Stimulated activated CD4-positive, alpha-beta T cell treated with anti-CD3 and anti-CD28 coated beads, Interleukin-1b, Interleukin-23, amount 100 ng/mL, for 48 hours (primary cell): ENCODE results near the gene RFX4.
A peak's percentile ranks its signal among the peaks of the same experiment; 100 is the strongest.

Source experiments
- DNase-seq: peaks from one replicate; pipeline ENCODE4 v3.0.0-alpha.2; 2020

RFX4 gene

DNA sequence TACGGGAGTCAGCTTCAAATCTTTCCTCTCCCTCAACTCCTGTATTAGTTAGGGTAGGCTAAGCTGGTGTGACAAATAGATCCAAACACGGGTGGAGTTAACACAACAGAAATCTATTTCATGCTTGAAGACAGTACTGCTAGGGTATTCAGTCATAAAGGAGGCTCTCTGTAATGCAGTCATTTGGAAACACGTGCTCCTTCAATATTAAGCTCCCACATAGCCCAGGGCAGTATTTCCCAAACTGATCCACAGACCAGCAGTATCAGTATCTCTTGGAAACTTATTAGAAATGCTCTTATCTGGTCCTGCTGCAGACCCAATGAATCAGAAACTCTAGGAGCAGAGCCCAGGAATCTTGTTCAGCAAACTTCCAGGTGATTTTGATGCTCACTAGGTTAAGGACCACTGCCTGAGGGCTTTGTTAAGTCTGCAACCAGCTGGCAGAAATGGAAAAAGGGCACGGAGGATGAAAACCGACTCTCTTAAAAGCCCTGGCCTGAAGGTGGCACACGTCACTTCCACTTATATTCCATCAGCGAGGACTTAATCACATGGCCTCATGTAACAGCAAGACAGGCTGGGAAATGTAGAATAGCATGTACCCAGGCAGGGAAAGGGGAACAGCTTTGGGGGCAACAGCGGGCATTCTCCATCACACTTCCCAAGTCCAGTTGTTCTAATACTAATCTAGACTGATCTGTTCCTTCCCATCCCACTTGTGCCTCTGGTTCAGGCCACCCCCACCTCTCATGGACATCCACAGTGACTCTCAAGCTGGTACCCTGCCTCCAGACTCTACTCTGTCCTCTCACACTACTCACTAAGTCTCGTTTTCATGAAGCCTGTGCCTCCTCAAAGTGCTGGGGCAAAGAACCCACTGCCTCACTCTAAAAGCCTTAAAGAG, 153.5 kb downstream of the RFX4 start:
- no peak for DNase-seq

DNA sequence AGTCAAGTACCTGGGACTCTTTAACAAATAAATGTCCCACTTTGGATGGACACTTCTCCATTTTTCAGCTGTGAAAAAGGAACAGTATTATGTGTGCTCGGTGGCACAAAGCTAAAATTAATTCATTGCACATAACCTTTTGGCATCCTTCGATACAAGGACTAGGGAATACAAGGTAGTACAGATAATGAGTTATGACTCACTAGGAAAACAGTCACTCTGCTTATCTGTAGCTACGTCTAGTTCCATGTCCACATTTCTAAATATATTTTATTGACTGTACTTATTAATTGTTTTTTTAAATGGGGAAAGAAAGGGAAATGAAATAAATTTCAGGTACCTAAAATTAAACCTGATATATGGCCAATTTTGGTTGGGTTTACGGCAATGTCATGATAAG, 156.5 kb downstream of the RFX4 start:
- DNase-seq, result no peak

DNA sequence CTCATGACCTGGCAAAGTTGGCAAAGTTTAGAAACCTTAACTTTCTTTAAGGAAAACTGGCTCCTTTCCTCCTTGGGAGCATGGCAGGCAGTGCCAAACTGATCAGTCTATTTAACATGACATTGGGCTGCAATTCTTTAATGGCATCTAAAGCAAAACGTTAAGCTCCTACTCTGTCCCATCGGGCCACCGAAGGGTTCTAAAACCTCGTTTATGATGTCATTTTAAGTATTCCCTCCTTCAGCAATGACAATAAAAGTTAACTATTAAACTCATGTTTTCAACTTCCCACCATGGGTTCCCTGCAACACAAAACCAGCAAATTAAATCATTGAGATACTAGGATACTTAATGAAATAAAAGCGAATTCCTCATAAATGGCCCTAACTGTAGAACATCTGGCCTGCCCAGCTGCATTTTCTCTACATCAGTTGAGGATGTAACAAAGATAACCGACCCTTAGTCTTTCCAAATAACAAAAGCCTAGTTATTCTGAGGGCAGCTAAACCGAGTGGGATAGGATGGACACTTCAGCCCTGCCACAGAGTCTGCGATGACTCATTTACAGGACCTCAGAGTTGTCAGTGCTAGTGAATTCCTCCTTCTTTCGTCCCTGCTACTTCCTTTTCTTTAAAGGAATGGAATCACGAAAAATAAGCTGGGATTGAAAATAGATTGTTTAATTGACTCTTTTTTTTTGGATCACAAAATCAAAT, 157.2 kb downstream of the RFX4 start:
- no peak for DNase-seq

DNA sequence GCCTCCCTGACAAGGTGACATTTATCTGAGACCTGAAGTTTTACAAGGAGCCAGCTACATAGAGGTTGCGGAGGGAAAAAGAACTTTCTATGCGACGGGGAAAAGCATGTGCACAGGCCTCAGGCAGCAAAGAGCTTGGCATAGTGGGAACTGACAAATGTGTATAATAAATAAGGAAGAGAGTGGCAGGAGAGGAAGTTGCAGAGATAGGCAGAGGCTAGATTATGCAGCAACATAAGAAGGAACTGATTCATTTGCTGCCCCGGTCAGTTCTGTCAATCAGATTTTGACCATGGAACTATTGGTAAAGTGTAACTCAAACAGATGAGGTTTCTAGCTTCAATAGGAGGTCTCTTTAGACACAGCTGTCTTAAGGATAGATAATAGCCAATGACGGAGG, 158.0 kb downstream of the RFX4 start:
- no peak for DNase-seq

DNA sequence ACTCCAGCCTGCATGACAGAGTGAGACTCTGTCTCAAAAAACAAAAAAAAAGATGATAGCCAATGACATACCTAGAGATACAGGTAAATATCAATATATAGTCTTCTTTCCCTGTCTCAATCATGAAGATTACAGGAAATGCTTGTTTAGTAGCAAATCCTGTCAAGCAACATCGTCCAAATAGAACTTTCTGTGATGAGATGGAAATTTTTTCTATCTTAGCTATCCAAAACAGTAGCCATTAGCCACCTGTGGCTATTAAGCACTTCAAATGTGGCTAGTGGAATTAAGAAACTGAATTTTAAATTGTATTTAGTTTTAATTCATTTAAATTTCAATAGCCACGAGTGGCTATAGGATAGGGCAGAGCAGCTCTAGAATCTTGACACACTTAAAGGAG, 158.4 kb downstream of the RFX4 start:
- DNase-seq, result no peak

DNA sequence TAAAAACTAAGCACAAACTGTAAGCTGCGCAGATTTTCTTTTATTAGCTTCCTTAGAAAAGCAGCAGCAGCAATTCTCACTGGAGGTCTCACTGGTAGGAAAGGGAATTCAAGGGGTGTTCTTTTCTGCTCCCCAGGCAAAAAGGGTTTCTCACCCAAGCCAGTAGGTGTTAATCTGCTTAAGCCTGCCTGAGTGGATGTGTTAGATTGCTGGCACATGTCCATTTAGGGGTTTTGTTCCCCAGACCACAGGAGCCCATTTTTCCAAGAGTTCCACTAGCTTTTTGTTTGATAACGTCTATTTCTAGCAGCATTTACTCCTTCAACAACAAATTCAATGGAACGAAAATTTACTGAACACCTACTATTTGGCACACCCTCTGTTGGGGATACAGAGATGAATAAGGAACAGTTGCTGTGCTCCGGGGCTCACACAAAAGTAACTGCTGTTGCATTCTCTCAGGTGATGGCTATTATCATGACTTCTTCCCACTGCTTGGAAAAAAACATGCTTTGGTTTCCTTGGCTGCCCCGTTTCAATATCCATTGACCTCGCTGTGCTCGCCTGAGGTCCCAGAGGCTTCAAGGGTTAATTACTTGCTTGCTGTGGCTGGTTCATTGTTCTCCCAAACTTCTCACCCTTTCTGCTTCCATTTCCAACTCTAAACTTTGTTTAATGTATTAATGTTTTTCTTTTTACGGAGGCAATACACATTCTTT, 160.6 kb downstream of the RFX4 start:
- DNase-seq, result no peak

DNA sequence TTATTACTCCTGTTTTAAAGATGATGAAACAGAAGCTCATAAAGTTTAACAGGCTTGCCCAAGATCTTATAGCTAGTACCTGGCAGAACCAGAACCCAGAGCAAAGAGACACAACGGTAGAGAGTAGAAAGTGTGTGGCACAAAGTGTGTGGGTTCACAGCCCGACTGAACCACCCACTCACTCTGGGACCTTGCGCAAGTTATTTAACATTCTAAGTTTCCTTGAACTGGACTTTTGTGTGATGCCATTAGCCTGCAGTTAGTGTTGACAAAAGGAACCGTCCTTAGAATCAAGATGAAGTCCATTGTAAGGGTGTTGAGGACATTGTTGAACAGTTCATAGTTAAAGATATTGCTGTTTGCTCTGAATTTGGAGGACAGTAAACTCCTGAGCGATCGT, 161.8 kb downstream of the RFX4 start:
- DNase-seq, result no peak

DNA sequence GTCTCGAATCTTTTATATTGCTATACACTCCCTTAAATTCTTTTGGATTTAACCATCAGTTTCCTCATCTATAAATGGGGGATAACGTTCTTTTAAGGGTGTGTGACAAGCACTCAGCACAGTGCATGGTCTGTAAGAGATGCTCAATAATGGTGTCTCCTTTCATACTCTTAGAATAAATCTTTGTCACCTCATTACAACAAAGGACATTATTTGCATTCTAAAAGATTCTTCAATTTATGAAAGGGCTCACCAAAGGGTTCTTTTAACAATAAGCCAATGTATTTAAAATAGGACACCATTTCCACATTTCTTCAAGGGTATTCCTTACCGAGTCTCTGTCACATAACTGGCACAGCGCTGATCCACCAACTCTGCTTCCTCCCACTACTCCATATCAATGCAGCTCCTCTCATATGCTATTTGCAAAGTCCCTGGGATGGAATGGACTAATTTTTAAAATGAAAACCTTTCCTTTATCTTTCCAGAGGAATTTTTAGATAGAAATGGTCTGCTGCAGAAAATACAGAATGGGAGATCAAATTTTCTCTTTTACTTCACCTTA, 162.5 kb downstream of the RFX4 start:
- no peak for DNase-seq

DNA sequence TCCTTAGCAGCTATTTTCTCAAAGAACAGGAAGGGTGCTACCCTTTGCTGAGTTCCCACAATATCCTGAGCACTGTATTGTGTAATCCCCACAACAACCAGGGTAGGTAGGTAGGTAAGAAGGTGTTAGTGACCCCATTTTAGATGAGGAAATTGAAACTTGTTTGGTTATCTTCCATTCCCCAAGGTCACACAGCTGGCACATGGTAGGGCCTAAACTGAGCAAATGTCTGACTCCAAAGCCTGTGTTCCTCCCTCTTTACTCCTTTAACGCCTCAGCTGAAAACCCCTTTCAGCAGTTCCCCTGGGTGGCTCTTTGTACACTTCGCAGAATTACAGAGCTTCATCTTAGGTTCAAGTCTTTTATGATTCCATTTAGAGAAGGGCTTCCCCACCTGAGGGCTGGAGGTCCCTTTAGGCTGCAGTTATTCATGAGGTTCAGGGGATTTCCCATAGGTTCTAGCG, 165.2 kb downstream of the RFX4 start:
- no peak for DNase-seq

DNA sequence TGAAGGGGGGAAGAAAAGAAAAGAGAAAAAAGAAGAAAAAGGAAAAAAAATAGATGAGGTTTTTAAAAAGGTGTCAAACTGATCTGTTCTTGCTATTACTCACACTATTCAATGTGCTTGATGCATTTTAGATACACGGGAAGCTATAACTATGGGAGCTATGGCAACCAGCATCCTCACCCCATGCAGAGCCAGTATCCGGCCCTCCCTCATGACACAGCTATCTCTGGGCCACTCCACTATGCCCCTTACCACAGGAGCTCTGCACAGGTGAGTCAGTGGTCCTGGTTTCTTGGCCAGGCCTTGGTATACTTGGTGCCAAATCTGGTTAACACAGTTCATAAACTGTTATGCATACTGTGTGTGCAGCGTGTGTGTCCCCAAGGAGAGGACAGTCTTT, 167.7 kb downstream of the RFX4 start:
- DNase-seq, result no peak

DNA sequence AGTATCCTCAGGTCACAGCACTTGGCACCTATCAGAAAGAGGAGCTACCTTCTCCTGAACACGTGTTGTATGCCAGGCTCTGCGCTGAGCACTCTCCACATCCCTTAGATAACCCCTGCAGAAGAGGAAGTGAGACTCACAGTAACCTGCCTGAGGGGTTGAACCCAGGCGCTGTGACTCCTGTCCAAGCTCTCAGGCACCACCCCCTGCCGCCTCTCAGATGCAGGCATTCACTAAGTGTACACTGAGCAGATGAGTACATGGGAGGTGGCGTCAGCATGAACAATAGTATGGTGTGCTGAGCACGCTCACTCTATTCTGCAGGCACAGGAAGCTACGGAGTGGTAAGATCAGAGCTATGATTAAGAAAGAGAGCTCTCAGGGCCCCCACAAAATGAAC, 170.7 kb downstream of the RFX4 start:
- DNase-seq, result peak; percentile 81

DNA sequence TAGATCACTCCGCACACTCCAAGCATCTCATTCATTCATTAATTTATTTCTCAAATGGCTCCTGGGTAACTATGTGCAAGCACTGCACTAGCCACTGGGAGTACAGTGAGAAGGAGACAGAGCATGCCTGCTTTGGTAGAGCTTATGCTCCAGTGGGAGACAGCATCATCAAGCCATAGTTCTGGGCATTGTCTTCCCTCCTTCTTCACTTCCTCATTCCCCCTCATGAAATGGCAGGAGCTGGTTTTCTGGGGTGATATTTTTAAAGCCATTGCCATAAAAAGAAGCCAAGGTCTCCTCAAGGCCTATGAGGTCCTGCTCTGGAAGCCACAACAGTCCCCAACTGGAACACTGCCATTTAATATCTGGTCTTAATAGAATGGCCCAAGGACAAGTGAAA, 171.5 kb downstream of the RFX4 start:
- DNase-seq, result no peak

DNA sequence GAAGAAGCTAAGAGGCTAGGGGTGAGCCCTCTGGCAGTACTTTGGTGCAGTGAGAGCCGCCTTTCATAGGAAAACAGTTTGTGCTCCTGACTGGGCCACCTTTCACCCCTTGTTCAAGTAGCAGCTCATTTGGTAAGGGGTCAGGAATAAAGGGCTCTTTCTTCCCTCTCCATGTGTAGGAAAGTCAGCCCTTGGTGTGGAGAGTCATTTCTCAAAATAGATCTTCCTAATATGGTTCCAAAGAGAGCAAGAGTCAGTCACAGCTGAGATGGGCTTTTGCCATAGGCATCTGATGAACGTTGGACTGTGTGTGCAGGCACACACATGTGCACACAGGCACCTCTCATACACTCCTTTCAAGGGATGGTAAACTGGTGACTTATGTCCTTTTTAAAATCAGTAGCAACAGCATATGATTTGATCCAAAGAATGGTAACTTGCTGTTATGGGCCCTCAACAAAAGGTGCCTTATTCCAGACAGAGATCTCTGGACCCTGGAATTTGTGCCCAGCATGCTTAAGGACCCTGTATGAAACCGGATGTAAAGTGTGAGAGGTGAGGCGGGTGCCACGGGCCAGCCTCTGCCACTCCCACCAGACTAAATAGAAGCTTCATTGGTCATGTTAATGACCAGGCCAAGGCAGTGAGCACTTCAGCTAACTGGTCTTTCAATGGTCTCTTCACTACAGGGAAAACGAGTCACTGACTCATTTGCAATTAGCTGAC, 175.0 kb downstream of the RFX4 start:
- DNase-seq, result no peak

DNA sequence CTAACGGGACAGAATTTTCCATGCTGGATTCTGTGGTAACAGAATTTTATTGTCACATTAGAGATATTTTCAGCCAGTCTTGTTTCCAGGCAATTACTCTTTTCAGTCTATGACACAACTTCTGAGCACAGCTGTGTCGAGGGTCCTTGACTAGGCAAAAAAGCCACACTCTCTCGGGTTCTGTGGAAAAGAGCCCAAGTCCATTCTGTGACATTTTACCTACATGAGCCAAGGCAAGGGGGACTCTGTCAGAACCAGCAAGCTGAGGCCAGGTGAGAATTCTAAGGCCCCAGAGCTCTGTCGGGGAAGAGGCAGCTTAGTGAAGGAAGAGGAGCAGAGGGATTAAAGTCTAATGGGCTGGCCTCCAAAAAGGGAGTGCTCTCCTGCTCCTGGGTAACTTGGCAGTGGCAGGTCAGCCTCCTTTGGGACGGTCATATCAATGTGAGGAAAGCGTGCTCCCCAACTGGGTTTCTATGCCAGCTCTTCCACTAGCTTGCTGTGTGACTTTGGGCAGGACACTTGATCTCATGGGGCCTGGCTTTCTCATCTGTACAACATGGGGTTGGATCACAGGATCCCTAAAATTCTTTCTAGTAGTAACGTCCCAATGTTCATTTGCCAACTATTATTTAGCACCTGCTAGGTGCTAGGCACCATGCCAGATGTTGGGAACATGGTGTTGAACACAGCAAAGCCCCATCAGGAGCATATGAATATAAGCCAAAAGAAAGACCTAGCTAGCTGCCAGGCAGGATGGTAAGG, 175.7 kb downstream of the RFX4 start:
- no peak for DNase-seq

DNA sequence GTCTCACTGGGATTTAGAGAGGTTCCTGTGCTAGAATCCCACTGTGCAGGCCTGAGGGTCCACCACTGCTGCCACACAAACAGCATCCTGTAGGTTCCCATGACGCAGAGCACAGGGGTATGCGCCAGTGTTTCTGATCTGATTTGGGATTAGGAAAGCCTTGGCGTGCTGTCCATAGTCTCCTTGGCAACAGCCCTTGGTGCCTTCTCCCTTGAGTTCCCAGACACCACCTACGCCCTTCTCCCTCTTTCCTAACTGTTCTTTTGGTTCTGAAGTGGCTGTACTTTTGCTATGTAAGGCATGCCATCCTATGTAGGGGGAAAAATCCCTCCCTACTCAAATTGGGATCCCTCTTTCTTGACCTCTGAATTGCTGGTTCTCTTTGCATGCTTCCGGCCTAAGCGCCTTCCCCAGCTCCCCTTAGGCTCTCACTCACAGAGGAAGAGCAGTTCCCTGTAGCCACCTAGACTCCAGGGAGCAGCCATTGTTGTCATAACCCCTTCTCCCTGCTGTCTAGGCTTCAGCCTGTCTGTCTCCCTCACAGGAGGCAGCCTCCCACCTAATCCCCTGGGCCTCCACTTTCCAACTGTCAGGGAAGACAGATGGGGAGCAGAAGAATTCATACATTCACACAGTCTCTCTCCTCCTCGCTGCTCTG, 176.9 kb downstream of the RFX4 start:
- no peak for DNase-seq

DNA sequence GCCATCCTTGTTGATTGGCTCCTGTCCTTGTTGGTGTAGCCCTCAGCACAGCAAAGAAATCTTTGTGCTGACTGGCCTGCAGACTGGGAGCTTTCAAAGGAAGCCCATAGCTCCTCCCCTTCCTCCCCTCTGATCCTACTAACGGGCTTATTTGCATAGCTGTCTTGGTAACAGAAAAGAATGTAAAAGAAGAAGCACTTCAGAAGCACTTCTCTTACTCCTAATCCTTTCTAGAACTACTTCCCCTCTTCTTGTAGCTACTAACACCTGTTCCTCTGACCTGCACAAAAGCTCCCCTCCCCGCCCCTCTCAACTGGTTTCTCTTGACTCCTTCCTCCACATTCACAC, 177.4 kb downstream of the RFX4 start:
- DNase-seq, result no peak

DNA sequence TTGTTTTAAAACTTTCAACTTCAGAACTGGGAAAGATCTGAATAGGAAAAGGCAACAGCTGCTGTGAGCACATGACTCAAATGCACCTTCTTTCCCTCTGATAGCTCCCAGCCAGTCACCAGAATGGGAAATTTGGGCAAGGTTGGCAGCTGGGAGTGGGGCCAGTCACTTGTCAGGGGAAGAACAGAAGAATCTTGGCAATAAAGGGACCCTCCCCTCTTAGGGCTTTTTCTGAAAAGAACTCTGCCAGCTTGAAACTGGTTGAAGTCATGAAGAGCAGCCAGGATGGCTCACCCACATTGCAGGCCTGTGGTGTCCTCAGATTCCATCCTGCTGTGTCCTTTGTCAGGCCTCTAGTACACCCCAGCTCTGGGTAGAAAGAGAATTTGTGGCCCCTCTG, 181.4 kb downstream of the RFX4 start:
- no peak for DNase-seq

DNA sequence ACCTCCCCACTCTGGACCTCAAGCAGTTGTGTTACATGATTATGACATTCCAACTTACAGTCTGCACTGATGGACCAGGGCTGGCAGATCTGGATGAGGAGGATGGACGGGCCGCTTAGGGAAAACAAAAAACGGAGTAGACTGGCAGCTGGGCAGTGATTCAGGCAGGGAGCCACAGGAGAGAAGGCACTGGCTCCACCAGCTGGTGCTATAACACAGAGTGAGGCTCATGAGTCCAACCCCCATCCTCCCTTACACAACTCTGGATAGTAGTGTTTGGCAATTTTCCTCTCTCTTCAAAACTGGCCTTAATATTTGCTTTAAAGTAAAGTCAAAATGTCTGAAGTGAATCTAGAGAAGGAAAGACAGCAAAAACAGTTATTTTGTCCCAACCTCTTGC, 181.9 kb downstream of the RFX4 start:
- DNase-seq, result no peak

DNA sequence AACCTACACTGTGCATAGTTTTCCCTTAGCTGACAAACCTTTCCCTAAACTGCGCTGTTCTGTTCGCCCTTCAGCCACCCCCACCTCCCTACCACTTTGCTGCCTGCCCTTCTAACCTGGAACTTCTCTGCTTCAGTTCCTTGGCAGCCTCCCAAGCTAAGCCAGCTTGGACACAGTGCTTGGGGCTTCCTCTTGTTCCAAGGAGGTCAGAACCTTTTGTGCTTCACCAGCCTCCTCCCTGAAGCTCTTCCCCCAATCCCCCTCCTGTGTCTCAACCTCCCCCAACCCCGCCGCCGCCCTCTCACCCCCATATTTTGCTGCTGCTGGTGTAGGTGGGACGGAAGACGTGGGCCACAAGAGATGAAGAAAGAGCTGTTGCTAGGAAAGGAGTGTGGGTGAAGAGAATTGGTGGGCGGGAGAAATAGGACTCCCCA, 183.6 kb downstream of the RFX4 start:
- DNase-seq, result no peak

DNA sequence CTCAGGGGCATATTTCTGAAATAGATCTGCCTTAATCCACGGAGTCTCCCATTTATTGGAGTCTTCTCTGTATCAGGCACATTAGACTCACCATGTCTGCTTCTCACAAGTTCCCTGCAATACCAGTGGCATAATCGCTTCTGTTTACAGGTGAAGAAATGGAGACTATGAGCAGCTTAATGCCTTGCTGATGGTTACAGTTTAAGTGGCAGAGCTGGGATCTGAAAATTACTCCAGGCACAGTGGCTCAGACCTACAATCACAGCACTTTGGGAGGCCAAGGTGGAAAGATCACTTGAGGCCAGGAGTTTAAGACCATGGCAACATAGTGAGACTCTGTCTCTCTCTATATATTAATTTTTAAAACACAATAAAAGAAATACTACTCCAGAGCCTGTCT, 184.4 kb downstream of the RFX4 start:
- DNase-seq, result no peak
